GM21576 (cell line): ENCODE data around the gene NUTM2F.
"Not testable (repeated sequence)": the region's sequence is repeated elsewhere in the genome, so short reads cannot be mapped to it uniquely, and the experiment has no call there.

Source experiments
- ATAC-seq: cut with Tn5 transposase; IDR thresholded peaks from one replicate; pipeline ENCODE4 v1.9.1; 2021; ENCODE audit warnings: mild to moderate bottlenecking, moderate library complexity; ENCODE audit not compliant: unreplicated experiment

NUTM2F gene

GRCh38 chr9:94328544-94328943, at the start of gene NUTM2F:
NUTM2F (minus strand) TSS chr9:94328644; CDS start chr9:94328623, 21 bp downstream.
- not testable (repeated sequence) for ATAC-seq

GRCh38 chr9:94375197-94375596, 46.8 kb upstream of the NUTM2F start:
- peak; percentile 48 for ATAC-seq

DNA sequence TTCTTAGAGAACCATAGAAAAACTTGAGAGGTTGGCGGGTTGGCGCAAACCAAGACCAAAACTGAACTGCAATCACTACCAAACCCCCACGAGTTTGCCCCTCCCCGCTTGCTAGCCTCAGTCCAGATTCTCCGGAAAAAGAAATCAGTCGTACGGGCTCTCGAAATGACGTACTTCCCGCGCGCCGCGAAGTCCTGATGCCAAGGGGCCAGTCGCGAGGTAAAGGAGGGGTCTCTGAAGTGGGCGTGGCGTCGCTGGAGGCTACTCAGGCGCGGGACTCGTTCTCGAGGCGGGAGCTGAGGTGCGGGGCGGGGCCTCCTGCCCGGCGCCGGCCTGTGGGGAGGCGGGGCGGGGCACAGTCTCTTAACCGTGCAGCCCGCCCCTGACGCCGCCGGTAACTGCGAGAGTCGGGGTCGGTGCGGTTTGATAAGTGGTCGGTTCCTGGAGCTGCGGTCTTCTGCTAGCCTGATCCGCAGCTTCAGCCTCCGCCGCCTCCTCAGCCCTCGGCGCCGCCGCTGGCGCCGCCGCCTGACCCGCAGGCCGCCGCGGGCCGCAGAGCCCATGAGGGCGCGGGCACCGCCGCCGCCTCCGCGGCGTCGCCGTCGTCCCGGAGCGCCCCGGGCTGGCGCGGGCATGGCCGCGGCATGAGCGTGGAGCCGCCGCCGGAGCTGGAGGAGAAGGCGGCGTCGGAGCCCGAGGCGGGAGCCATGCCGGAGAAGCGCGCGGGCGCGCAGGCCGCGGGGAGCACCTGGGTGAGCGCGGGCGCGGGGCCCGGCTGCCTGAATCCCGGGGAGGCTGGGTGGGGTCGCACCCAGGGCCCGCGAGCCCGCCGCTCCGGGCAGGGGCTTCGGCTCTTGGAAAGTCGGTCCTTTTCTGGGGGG, 46.0 kb upstream of the NUTM2F start:
- peak; percentile 88 for ATAC-seq

DNA sequence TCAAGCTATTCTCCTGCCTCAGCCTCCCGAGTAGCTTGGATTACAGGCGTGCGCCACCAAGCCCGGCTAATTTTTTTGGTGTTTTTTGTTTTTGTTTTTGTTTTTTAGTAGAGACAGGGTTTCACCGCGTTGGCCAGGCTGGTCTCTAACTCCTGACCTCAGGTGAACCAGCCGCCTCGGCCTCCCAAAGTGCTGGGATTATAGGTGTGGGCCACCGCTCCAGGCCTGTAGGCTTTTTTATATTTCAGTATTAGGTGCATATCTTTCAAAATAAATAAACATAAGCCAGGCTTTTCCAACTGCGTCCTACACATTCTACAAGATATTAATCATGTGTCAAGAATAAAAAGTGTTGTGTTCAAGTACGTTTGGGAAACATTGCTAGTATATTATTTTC, 45.3 kb upstream of the NUTM2F start:
- not testable (repeated sequence) for ATAC-seq

DNA sequence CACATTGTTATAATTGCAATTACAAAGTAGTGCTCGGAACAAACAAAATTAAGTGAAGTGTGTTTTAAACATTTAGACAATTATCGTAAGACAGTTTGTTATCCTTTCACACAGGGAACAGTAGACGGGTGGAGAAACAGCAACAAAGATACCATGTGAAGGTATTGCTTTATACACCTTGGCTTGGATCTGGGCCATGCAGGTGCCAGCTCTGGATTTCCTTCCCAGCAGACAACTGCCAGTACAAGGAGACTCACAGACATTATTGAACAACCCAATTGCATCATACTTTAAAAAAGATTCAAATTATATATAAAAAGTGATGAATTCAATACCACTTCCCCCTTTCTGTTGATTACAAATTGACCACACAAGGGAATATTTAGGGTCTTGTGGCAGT, 41.8 kb upstream of the NUTM2F start:
- not testable (repeated sequence) for ATAC-seq

- ATAC-seq: not testable (repeated sequence)
Measured at GRCh38 chr9:94364093-94364614, 35.7 kb upstream of the NUTM2F start.

DNA sequence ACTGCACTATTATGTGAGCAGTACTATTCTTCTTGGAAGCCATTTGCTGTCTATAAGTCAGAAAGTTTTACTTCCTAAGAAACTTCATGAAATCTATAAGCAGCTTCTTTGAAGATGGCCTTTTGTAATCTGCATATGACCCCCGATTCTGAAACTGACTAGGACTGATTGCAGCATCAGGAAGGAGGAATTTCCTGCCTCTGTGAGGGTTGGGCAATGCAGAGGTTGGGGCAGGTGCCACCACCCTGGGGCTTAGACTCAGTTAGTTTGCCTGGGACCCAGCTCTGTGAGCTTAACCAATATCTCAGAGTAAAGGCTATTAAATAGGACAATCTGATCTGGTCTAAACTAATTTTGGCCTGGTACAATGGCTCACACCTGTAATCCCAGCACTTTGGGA, 28.7 kb upstream of the NUTM2F start:
- not testable (repeated sequence) for ATAC-seq

- not testable (repeated sequence) for ATAC-seq
Measured at GRCh38 chr9:94351901-94352723, 23.7 kb upstream of the NUTM2F start.

DNA sequence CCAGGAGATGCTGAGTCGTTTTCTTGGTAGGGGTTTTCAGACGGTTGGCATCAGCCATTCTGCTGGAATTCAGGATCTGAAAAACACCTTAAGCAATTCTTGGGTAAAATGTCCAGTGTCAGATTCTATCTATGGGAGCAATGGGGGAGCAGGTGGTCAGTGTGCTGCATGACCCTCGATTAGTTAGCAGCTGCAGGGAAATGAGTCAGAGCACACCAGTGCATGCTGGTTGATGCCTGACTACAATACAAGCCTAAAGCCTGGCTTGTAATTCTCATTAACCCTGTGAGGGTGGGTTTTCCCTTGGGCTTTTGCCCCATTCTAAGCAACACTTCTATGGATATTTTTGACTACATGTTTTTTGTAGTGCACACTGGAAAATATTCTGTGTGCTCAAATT, 20.3 kb upstream of the NUTM2F start:
- not testable (repeated sequence) for ATAC-seq

- not testable (repeated sequence) for ATAC-seq
Measured at GRCh38 chr9:94347451-94347850, 19.0 kb upstream of the NUTM2F start.

GRCh38 chr9:94341703-94342102, 13.3 kb upstream of the NUTM2F start:
- not testable (repeated sequence) for ATAC-seq

GRCh38 chr9:94340750-94341149, 12.3 kb upstream of the NUTM2F start:
- not testable (repeated sequence) for ATAC-seq

DNA sequence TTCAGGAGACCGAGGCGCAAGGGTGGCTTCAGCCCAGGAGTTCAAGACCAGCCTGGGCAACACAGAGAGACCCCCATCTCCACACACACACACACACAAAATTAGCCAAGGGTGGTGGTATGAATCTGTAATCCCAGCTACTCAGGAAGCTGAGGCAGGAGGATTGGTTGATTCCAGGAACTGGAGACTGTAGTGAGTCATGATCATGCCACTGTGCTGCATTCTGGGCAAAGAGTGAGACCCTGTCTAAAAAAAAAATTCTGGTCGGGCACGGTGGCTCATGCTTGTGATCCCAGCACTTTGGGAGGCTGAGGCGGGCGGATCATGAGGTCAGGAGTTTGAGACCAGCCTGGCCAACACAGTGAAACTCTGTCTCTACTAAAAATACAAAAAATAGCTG, 11.2 kb upstream of the NUTM2F start:
- ATAC-seq: not testable (repeated sequence)

- not testable (repeated sequence) for ATAC-seq
Measured at GRCh38 chr9:94338723-94339122, 10.3 kb upstream of the NUTM2F start.

DNA sequence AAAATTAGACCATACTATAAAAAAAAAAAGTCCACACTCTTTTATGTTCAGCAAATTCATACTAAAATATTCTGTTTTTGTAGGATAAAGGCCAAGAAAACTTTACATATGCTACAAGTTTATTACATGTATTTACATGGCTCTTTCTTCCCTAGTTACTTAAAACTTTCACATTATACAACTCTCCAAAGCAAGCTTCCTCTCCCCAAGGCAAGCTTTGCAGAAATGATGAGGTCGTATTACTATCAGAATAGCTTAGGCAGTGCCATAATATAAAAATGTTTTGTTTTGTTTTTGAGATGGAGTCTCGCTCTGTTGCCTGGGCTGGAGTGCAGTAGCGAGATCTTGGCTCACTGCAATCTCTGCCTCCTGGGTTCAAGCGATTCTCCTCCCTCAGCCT, 8.0 kb upstream of the NUTM2F start:
- ATAC-seq: not testable (repeated sequence)

- ATAC-seq: not testable (repeated sequence)
Measured at GRCh38 chr9:94325583-94325982, 2.9 kb downstream of the NUTM2F start.

DNA sequence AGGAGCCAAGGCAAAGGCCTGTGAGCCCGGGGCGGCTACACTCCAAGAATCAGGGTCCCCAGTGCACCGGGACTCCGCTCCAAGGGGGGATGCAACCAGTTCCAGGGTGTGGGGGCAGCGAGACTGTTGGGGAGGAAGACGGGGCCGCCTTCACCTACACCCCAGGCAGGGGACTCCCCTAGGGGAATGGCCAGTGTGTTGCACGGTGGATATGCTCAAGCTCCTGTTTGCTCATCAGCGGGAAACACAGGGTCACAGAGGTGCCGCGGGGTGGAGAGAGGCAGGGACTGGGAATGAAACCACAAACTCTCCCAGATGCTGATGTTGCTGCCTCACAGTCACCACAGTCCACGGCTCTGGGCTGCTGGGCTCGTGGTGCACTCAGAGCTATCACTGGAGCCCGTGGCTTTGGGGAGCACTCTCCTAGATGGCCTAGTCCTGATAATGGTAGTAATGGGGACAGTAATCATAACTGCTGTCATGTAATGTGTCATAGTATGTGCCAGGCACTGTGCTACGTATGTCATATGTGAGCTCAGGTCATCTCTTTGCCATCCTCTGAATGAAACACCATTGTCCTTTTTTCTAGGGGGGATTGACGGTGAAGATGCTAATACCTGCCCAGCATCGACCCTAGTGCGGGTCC, 5.2 kb downstream of the NUTM2F start:
- not testable (repeated sequence) for ATAC-seq

GRCh38 chr9:94322342-94322940, 6.0 kb downstream of the NUTM2F start:
- not testable (repeated sequence) for ATAC-seq

DNA sequence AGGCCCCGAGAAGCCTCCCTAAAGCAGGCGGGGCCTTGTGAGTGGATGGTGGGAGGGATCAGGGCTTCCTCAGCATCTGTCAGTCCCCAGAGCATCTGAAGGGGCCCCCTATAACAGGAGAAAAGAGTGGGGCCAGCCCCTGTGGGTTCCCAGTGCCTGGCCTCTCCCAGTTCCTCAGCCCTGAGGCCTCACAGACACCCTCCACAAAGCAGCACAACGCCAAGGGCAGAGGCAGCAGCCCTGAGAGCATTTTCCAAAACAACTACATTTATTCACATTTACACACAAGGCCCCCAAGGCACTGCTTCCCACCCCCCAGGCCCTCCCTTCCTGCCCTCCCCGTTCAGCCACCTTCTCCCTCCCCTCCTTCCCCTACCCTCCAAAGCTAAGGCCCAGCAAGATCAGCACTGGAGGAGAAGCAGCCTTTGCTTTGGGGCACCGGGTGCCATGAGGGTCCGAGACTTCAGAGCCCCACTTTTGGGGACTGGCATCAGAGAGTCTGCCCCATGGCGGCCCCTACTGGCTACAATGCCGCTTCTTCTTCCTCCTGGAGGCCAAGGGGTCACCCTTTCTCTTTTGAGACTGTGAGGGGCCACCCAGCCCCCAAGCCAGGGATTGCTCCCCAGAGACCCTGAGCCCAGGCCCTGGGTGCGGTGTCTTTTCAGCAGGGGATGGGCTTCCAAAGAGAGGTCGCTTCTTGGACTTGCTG, 10.3 kb downstream of the NUTM2F start:
- not testable (repeated sequence) for ATAC-seq

- peak; percentile 56 for ATAC-seq
Measured at GRCh38 chr9:94316236-94316635, 12.2 kb downstream of the NUTM2F start.
